Raji (cell line): ENCODE measurements around the gene AKAP11.

Source experiments
- POLR2A ChIP-seq: IDR thresholded peaks from 2 replicates; pipeline ENCODE4 v1.6.1; 2011; ENCODE audit warnings: low read depth, low read length, control low read depth; ENCODE audit not compliant: insufficient read depth

AKAP11 gene

DNA sequence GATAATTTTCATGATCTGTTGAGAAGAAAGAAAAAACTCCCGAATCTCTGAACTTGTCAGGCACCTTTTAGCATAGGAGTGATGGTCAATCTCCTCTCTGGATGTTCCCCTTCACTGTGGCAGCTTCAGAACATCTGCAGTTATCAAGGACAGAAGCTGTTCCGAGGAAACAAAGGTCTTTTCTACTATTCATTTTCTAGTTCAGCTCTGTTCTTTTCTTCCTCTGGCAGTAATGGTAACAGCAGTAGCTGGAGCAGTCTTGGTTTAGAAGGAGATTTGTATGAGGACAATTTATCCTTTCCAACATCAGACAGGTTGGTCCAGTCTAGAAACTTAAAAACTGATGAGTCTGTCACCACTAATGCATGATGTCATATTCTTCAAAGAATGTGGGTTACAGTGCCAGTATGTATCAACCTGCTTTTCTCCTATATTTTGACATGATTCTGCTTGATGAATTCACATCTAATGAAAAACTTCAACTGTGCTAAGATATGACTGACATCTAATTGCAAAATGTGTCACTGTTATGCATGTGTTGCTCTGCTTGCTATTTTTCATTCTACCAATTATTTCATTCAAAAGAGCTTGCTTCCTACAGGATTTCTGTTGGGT is 41.0 kb downstream of the AKAP11 start:
- TF ChIP-seq POLR2A = no peak

DNA sequence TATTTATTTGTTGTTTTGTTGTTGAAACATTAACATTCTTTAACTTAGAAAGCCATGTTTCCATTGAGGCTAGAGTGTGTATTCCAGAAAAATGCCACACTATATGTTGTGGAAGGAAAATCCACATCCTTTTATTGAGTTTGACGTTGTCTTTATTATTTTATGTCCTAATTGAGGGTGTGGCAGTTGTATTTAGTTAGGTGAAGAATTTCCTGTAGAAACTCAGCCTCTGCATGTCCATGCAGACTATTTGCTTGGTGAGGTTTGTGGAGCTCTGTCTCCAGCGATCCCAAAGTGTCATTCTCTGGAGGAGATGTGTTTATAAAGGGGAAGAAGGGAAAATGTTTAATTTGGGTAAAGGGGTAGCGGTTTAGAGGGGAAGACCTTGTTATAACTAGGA is 46.6 kb downstream of the AKAP11 start:
- TF ChIP-seq POLR2A = no peak

DNA sequence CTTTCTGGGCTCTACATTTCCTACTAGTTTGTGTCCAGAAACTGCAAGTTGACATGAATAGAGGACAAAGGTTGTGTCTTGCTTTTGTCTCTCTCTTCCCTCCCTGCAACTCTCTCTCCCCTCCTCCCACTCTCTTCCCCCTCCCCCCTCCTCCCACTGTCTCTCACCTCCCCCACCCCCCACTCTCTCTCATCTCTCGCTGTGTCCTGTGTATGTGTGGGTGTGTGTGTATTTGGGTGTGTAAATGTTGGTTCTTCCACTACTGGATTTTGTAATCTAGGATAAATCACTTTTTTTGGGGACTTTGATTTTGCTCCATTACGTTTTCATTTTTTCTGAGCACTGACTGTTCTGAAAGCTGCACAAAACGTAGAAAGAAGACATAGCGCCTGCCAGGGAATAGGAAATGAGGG is 48.4 kb downstream of the AKAP11 start:
- TF ChIP-seq POLR2A = no peak

DNA sequence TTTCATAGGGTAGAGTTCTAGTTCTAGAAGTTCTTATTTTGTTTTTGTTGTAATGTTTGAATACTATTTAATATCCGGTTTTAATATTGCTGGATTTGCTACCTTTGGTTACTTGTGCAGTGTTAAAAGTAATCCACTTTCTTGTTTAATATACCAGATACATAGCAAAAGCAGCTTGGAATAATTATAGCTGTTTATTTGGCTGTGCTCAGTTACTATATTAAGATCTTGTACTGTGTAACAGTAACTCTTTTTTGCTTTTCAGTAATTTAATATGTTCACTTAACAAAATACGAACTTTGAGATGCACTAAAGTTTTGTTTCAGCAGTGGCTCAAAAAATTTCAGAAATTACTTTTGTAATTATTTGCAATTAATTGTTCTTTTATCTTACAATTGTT is 50.9 kb downstream of the AKAP11 start:
- TF ChIP-seq POLR2A = no peak

DNA sequence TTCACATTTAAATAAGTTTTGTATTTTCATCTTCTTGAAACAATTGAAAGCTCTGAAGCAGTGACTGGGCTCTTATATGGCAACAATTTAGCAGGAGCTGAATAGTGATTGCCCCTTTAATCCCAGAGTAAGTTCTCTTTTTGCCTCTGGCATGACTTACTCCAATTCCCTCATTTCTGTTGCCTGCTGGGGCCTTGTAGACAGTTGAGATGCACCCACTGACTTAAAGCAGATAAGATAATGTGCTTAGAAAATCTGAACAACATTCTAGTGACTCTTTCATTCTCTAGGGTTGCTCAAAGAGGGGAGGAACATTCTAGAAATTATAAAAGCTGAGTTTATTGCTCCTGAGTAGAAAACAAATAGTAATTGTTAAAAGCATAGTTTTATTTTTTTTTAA is 52.8 kb downstream of the AKAP11 start:
- TF ChIP-seq POLR2A = no peak

DNA sequence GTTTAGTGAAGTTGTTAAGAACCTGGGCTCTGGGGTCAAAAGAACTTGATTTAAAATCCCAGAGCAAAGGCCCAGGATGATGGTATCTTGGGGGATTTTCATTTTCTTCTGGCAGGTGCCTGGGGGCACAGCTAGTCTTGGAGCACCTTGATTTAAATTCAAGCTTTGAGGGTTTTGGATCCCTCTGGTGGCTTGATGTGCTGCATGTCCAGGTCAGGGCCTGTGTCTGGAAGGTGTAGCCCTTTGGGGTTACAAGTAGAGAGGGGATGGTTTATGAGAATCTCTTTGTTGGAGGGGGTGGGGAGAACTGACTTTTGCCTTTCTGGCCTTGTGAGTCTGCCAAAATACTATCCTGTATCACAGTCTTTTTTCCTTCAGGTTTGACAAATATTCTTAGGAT is 55.8 kb downstream of the AKAP11 start:
- TF ChIP-seq POLR2A = no peak

DNA sequence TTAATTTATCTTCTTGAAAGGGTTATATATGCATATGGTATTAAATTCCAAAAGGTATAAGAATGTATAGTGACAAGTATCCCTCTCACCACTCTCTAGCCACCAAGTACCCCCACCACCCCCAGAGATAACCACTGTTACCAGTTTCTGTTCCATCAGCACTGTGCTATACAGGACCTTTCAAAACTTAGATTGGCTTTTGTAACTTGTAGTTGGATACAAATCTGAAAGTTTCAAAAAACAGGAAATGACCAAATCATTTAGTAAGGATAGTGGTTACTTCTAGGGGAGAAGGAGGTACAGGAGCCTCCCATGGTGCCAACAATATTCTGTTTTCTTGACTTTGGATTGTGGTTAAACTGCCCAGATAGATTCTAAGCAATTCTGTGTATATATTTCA is 56.7 kb downstream of the AKAP11 start:
- TF ChIP-seq POLR2A = no peak

DNA sequence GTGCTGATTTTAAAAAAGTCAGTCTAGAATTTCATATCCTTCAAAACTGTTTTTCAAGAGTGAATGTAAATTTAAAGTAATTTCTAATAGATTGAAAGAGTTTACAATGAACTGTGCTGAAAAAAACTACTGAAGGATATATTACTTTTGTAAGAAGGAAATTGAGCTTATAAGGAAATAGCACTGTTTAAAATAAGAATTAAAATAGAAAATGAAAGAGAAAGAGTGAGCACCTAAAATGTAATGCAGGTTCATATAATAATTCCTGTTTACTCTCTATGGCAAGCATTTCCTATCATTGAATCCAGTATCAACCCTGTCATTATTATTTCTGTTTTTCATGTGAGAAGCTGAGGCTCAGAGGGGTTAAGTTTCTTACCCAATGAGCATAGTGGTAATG is 57.3 kb downstream of the AKAP11 start:
- TF ChIP-seq POLR2A = no peak

DNA sequence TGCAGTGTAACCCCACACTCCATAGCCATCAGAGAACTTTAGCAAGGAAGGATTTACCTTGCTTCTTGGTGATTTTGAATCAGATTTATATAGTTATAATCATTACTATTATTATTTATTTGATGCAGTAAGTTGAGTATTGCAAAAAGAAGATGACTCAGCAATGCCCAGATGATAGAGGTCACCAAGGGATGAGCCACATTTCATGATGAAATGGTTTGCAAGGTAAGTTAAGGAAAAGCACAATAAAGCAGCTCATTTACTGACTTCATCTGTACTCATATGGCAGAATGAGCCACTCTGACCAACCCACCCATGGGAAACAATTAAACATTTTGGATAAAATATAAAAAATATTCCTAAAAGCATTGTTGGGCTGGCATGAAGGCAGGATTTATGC is 59.1 kb downstream of the AKAP11 start:
- no peak for TF ChIP-seq POLR2A

DNA sequence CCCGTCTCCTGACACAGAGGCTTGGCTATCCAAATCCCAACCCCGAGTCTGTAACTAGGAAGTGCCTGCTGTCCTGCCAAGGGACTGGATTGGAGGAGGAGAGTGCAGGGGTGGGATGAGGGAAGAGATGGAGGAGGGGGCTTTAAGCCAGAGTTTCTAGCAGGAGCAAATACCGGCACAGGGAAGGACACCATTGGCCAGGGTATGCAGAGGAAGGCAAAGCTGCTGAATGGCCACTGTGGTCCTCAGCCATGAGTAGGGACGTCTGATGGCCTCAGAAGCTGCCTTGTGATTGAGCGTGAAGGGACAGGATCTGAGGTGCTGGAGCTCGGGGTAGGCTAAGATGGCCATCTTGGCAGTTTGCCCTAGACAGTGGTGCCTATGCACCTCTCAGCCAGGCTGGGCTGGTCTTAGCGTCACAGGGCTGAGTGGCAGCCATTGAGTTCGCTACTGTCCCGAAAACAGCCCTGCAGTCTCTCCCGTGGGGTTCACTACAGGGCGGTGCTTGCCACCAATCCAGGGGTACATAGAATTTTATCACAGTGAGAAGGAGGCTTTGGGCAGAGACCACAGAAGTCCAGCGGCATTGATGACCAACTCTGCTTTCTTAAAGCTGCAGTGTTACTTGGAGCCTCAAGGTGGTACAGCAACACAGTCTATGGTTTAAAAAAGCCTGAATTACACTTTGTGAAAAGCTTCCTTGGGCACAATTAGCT is 61.8 kb downstream of the AKAP11 start:
- TF ChIP-seq POLR2A = no peak

DNA sequence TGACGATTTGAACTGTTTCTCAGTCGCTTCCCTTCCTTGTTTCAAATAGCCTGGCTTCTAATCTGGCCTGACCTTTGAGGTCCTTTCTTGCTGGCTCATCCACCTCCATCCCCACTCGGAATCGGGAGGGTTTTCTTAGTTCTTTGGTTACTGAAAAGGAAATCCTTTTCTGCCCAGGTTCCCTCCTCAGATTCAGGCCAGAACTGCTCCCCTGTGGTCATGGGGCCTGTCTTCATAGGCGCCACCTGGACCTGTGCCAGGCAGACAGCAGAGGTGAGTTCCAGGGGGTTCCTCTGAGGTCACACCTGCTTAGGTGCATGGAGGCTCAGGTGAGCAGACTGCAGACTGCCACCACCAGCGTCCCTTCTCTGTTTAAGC is 62.4 kb downstream of the AKAP11 start:
- TF ChIP-seq POLR2A = no peak

DNA sequence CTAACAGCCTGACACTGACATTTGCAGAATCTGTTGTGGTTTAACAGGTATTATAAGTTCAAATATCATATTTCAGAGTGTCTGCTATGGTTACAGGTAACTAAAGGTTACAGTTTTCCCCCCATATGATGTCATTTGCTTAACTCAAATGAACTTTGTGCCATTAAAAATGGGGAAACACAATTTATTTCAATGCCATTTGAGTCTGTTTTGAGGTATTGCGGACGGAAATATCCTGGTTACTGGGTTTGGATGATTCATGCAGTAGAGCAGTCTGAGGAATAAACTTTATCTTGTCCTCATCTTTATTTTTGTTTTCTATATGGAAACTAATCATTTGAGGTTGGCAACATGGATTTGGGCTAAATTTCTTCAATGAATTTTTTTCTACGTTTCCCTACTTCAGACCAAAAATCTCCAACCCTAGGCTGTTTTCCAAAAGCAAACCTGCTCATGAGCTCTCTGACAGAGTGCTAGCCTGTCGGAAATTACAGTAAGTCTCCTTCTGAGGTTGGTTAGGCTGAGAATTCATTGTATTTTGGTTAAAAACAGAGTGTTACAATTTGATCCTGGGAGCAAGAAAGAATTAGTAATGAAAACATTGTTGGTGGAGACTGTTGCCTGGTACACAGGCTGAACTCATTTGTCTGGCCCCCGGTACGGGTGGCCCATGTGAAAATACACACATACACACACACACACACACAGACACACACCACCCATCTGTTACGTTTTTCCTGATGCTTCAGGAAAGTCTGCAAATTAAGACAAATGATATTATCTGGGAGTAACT is 66.1 kb downstream of the AKAP11 start:
- no peak for TF ChIP-seq POLR2A

DNA sequence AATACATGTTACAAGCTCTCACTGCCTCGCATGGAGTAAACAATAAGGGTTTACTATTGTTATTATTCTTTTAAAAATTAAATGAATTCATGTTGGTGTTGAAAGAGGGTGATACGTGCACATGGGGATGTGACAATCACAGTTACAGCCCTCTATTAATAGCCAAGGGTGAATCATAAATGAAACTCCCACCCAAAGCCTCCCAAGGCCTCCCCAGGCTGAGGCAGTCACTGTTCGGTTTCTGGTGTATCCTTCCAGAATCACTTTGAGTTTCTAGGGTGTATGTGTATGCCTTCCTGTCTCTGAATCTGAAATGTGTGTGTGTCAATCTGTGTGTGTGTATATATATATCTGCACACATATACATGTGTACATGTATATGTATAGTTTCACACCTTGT is 73.4 kb downstream of the AKAP11 start:
- no peak for TF ChIP-seq POLR2A

DNA sequence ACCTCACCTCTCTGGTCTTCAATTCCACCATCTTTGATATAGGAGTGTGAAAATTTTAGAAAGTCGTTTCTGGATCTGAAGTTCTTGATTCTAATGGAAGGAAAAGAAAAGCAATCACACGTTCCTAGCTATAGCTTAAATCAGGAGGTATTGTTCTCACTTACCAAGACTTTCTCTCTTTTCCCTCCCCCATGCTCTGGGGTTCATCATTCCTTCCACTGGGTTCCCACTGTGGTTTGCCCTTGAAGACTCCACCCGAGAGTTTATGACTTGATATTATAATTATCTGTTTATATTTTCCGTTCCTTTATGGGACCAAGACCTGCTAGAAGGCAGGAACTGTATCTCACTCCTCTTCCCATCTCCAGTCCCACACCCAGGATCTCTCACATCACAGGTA is 76.6 kb downstream of the AKAP11 start:
- TF ChIP-seq POLR2A = no peak

DNA sequence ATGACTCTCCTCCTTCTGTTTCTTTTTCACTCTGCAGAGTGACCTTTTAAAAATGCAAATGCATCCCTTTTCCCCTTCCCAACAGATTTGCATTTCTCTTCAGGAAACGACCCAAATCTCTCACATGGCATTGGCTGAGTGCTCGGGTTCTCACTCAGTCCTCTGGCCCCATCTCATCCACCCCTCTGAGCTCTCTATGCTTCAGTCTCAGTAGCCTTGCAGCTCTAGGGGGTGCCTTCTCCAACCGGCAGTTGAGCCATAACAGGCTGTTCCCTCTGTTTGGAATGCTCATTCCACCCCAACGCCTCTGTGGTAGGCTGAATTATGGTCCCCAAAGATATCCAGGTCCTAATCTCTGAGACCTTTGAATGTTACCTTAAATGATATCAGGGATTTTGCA is 78.2 kb downstream of the AKAP11 start:
- no peak for TF ChIP-seq POLR2A

DNA sequence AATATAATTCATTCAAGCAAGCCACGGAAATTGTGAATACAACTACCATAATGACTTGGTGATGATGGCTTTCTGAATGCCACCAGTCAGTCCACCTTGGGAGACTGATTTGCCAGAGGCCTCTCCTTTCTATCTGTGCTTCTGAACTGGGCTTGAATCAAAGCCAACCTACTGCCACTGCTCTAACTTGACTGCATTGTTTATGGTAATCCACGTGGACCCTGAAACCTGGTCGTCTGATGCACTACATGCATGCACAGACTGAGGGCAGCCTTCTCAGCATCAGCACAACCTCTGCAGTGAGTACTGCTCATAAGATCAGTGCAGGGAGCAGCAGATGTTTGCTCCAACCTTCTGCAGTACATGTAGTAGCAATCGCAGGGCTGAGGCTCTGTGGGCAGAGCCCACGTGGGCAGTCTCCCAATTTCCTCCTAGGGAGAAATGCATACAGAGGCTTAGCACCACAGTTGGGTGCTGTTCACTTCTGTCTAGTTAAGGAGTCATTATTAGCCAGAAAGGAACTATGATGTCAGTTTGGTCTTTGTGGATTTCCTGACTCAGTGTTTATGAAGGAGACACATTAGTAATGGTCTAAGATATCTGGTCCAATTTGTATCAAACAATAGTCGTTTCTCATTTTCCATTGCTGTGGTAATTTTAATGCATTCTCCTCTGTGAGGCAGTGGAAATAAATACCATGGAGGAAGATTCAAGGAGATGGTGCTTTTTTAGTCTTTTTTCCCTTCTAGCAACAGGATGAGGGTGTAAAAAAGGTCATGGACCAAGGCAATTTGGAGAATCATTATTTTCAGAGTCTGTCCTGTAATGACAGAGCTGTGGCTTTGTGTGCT is 82.5 kb downstream of the AKAP11 start:
- TF ChIP-seq POLR2A = no peak

DNA sequence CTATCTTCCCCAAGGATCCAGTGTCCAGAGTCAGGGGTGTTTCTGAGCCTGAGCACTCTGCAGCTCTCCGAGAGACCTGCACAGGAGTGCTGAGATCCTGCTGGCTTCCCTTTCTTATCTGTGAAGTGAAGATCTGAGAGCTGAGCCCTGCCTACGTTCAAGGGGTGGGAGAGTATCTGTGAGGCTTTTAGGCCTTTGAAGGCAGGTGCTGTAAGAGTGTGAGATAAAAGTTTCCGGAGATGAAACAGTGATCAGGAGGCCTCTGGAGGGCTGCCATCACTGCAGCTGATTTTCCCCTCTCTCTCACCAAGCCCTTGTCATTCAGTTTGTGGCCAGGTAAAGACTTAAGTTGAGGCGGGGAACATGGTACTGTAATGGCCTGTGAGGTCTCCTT is 83.1 kb downstream of the AKAP11 start:
- no peak for TF ChIP-seq POLR2A
